IPS DF 4.7 (cell line): ENCODE data around the gene PCSK7.

ENCODE experiments used
- DNase-seq: peaks from one replicate; pipeline ENCODE4 v3.0.0-alpha.2; 2013; ENCODE audit warnings: low spot score; ENCODE audit errors: extremely low read depth

The PCSK7 gene

GRCh38 chr11:117232092-117232878 lies 412 bp upstream of the PCSK7 start, which contains the start of gene RNF214:
Gene RNF214, plus strand, starts transcription at chr11:117232671. Its CDS starts 1,602 bp downstream, at chr11:117234273.
- no peak for DNase-seq

- DNase-seq, result no peak
Observed at GRCh38 chr11:117230999-117231841, 653 bp downstream of the PCSK7 start.

- DNase-seq, result no peak
Observed at GRCh38 chr11:117230286-117230961, 1.4 kb downstream of the PCSK7 start.

- no peak for DNase-seq
Observed at GRCh38 chr11:117229931-117230285, 2.0 kb downstream of the PCSK7 start.

- no peak for DNase-seq
Observed at GRCh38 chr11:117229411-117229810, 2.5 kb downstream of the PCSK7 start.

GRCh38 chr11:117228091-117228490 lies 3.8 kb downstream of the PCSK7 start:
- no peak for DNase-seq

GRCh38 chr11:117226388-117227385 lies 5.2 kb downstream of the PCSK7 start:
- no peak for DNase-seq

- no peak for DNase-seq
Observed at GRCh38 chr11:117225553-117226170, 6.2 kb downstream of the PCSK7 start.

- DNase-seq, result no peak
Observed at GRCh38 chr11:117223741-117224689, 7.9 kb downstream of the PCSK7 start.

- no peak for DNase-seq
Observed at GRCh38 chr11:117222991-117223740, 8.7 kb downstream of the PCSK7 start.

GRCh38 chr11:117221775-117222517 lies 9.9 kb downstream of the PCSK7 start:
- DNase-seq, result no peak

- no peak for DNase-seq
Observed at GRCh38 chr11:117220999-117221774, 10.7 kb downstream of the PCSK7 start.

GRCh38 chr11:117220568-117220967 lies 11.3 kb downstream of the PCSK7 start:
- no peak for DNase-seq

- no peak for DNase-seq
Observed at GRCh38 chr11:117219995-117220394, 11.9 kb downstream of the PCSK7 start.

GRCh38 chr11:117219455-117219854 lies 12.4 kb downstream of the PCSK7 start:
- DNase-seq, result no peak

GRCh38 chr11:117219001-117219400 lies 12.9 kb downstream of the PCSK7 start:
- DNase-seq, result no peak
